ENCODE results near the gene TMIGD1. TPM values are rescaled to one million over a fixed set of nuclear protein-coding genes. Genes with fewer than 3 reads are reported as not detected.

Gene TMIGD1
- total and polyA plus RNA-seq, 2 of the 13 experiments (the other 11 are each of a cell fraction or from before 2014, with no cell fraction given), result not detected

DNA sequence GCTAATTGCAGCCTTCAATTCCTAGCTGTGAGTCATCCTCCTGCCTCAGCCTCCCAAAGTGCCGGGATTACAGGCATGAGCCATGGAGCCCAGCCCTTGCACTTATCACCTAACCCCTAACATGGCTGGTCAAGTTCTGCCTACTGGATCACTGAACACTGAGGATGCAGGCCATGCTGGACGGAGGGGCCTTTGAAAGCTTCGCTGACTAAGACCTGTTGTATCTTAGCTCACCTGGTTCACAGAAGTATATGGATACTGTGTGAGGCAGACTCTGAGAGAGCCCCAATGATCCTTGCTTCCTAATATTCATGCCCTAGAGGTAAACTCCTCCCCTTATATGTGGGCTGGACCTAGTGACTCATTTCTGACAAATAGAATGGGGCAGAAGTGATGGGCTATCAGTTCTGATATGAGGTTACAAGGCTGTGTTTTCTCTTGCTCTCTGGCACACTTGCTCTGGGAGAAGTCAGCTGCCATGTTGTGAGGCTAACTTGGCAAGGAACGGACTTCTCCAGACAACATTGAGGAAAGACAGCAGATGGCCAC lies 11.7 kb upstream of the TMIGD1 start (continued):
- TF ChIP-seq, protein P1, sequence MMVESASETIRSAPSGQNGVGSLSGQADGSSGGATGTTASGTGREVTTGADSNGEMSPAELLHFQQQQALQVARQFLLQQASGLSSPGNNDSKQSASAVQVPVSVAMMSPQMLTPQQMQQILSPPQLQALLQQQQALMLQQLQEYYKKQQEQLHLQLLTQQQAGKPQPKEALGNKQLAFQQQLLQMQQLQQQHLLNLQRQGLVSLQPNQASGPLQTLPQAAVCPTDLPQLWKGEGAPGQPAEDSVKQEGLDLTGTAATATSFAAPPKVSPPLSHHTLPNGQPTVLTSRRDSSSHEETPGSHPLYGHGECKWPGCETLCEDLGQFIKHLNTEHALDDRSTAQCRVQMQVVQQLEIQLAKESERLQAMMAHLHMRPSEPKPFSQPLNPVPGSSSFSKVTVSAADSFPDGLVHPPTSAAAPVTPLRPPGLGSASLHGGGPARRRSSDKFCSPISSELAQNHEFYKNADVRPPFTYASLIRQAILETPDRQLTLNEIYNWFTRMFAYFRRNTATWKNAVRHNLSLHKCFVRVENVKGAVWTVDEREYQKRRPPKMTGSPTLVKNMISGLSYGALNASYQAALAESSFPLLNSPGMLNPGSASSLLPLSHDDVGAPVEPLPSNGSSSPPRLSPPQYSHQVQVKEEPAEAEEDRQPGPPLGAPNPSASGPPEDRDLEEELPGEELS (CRISPR knock-in tag; IDR thresholded peaks at IDR 0.05), result 0 out of 2 replicates have a peak, but pooled peaks have one; percentile 37
- TF ChIP-seq, protein P2, sequence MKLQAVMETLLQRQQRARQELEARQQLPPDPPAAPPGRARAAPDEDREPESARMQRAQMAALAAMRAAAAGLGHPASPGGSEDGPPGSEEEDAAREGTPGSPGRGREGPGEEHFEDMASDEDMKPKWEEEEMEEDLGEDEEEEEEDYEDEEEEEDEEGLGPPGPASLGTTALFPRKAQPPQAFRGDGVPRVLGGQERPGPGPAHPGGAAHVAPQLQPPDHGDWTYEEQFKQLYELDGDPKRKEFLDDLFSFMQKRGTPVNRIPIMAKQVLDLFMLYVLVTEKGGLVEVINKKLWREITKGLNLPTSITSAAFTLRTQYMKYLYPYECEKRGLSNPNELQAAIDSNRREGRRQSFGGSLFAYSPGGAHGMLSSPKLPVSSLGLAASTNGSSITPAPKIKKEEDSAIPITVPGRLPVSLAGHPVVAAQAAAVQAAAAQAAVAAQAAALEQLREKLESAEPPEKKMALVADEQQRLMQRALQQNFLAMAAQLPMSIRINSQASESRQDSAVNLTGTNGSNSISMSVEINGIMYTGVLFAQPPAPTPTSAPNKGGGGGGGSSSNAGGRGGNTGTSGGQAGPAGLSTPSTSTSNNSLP (IDR thresholded peaks at IDR 0.05; ENCODE audit: low read depth, low read length), result 0 out of 2 replicates have a peak, but pooled peaks have one; percentile 9
- TF ChIP-seq XRCC5 (optimal IDR thresholded peaks at IDR 0.05; ENCODE audit: low read length) (peak; percentile 44), FOSL2 (CRISPR knock-in tag; IDR thresholded peaks at IDR 0.05) (peak; percentile 89), HCFC1 (IDR thresholded peaks at IDR 0.05; ENCODE audit: low read depth, low read length) (no peak), ZNF263 (CRISPR knock-in tag; IDR thresholded peaks at IDR 0.05) (no peak), GATAD2A (CRISPR knock-in tag; IDR thresholded peaks at IDR 0.05) (peak; percentile 25; the same call in 1 of the 2 replicates), STAT5B (CRISPR knock-in tag; IDR thresholded peaks at IDR 0.05) (no peak), FOXA3 (CRISPR knock-in tag; IDR thresholded peaks at IDR 0.05) (peak; percentile 36; the same call in 1 of the 2 replicates), NBN (conservative IDR thresholded peaks at IDR 0.05) (no peak), ZNF205 (CRISPR knock-in tag; IDR thresholded peaks at IDR 0.05) (no peak), ZFY (CRISPR knock-in tag; IDR thresholded peaks at IDR 0.05) (0 out of 2 replicates have a peak, but pooled peaks have one; percentile 28), HMG20B (CRISPR knock-in tag; conservative IDR thresholded peaks at IDR 0.05) (no peak), CHD4 (IDR thresholded peaks at IDR 0.05; ENCODE audit: borderline replicate concordance, low read length) (no peak), ZNF788 (CRISPR knock-in tag; IDR thresholded peaks at IDR 0.05; ENCODE audit: borderline replicate concordance) (no peak), SAP130 (CRISPR knock-in tag; IDR thresholded peaks at IDR 0.05; ENCODE audit: low read depth) (peak; percentile 54), HNRNPLL (IDR thresholded peaks at IDR 0.05; ENCODE audit: low read depth, low read length, poor library complexity, severe bottlenecking) (no peak), SMAD1 (CRISPR knock-in tag; IDR thresholded peaks at IDR 0.05; ENCODE audit: borderline replicate concordance, low read depth) (no peak), KAT8 (CRISPR knock-in tag; IDR thresholded peaks at IDR 0.05) (peak; percentile 32; the same call in 1 of the 2 replicates), ZNF331 (CRISPR knock-in tag; IDR thresholded peaks at IDR 0.05) (peak; percentile 48; the same call in 1 of the 2 replicates), ZNF343 (CRISPR knock-in tag; IDR thresholded peaks at IDR 0.05) (no peak), ZNF333 (CRISPR knock-in tag; IDR thresholded peaks at IDR 0.05; ENCODE audit: borderline replicate concordance) (no peak), GZF1 (CRISPR knock-in tag; IDR thresholded peaks at IDR 0.05) (no peak), POLR2A (IDR thresholded peaks at IDR 0.05; ENCODE audit: insufficient read depth in 1 of 2, low read depth in 2 of 2, low read length in 2 of 2) (peak; percentile 73 to 74), PPARG (CRISPR knock-in tag; conservative IDR thresholded peaks at IDR 0.05) (peak; percentile 44; the same call in 1 of the 2 replicates), ZMAT3 (CRISPR knock-in tag; conservative IDR thresholded peaks at IDR 0.05) (no peak)
- TF ChIP-seq, protein P3, sequence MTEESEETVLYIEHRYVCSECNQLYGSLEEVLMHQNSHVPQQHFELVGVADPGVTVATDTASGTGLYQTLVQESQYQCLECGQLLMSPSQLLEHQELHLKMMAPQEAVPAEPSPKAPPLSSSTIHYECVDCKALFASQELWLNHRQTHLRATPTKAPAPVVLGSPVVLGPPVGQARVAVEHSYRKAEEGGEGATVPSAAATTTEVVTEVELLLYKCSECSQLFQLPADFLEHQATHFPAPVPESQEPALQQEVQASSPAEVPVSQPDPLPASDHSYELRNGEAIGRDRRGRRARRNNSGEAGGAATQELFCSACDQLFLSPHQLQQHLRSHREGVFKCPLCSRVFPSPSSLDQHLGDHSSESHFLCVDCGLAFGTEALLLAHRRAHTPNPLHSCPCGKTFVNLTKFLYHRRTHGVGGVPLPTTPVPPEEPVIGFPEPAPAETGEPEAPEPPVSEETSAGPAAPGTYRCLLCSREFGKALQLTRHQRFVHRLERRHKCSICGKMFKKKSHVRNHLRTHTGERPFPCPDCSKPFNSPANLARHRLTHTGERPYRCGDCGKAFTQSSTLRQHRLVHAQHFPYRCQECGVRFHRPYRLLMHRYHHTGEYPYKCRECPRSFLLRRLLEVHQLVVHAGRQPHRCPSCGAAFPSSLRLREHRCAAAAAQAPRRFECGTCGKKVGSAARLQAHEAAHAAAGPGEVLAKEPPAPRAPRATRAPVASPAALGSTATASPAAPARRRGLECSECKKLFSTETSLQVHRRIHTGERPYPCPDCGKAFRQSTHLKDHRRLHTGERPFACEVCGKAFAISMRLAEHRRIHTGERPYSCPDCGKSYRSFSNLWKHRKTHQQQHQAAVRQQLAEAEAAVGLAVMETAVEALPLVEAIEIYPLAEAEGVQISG (CRISPR knock-in tag; IDR thresholded peaks at IDR 0.05), result no peak
- TF ChIP-seq, protein P4, sequence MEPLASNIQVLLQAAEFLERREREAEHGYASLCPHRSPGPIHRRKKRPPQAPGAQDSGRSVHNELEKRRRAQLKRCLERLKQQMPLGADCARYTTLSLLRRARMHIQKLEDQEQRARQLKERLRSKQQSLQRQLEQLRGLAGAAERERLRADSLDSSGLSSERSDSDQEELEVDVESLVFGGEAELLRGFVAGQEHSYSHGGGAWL (CRISPR knock-in tag; IDR thresholded peaks at IDR 0.05), result no peak
